Measurements from ENCODE around the gene TMEM50B.
"Not testable (repeated sequence)": the region's sequence is repeated elsewhere in the genome, so short reads cannot be mapped to it uniquely, and the experiment has no call there.

DNA sequence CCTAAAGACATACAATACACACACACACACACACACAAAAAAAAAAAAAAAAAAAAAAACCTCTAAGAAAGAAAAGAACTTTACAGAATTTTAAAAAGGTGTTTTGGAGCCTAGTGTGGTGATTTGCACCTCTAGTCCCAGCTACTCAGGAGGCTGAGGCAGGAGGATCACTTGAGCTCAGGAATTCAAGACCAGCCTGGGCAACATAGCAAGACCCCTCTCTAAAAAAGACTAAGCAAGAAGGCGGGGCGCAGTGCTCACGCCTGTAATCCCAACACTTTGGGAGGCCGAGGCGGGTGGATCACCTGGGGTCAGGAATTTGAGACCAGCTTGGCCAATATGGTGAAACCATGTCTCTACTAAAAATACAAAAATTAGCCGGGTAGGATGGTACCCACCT is 33.2 kb downstream of the TMEM50B start:
- TF ChIP-seq POLR2A, CTCF (IDR thresholded peaks at IDR 0.05): not testable (repeated sequence)
